ENCODE measurements around the gene STAT6.

GRCh38 chr12:57110104-57111030 is 795 bp downstream of the STAT6 start:
- TF ChIP-seq, protein P1, sequence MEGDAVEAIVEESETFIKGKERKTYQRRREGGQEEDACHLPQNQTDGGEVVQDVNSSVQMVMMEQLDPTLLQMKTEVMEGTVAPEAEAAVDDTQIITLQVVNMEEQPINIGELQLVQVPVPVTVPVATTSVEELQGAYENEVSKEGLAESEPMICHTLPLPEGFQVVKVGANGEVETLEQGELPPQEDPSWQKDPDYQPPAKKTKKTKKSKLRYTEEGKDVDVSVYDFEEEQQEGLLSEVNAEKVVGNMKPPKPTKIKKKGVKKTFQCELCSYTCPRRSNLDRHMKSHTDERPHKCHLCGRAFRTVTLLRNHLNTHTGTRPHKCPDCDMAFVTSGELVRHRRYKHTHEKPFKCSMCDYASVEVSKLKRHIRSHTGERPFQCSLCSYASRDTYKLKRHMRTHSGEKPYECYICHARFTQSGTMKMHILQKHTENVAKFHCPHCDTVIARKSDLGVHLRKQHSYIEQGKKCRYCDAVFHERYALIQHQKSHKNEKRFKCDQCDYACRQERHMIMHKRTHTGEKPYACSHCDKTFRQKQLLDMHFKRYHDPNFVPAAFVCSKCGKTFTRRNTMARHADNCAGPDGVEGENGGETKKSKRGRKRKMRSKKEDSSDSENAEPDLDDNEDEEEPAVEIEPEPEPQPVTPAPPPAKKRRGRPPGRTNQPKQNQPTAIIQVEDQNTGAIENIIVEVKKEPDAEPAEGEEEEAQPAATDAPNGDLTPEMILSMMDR (IDR thresholded peaks at IDR 0.05) = no peak
- TF ChIP-seq POLR2A (IDR thresholded peaks at IDR 0.05) = peak in 1 of 2 donors; percentile 26

Data from heart left ventricle (tissue), 13 donors.